Karpas-422 (cell line): ENCODE results near the gene CALCB. TPM values are rescaled to one million over a fixed set of nuclear protein-coding genes. Genes with fewer than 3 reads are reported as not detected.
"Not testable (repeated sequence)": the region's sequence is repeated elsewhere in the genome, so short reads cannot be mapped to it uniquely, and the experiment has no call there.

Experiments used
- DNase-seq: peaks from one replicate; pipeline ENCODE4 v3.0.0-alpha.2; 2015
- H2AFZ ChIP-seq: fragments of 200-600 bp; sonication (generic); 2 replicates; pipeline ENCODE4 v1.6.1; 2014; ENCODE audit warnings: antibody characterized with exemption, low read length, mixed read lengths
- H3K27ac ChIP-seq: fragments of 200-600 bp; sonication (generic); 2 replicates; pipeline ENCODE4 v1.5.1; 2014; ENCODE audit warnings: mild to moderate bottlenecking, low read length, moderate library complexity
- H3K27me3 ChIP-seq: fragments of 200-600 bp; sonication (generic); 2 replicates; pipeline ENCODE4 v1.6.1; 2014; ENCODE audit warnings: low read length, mixed read lengths
- H3K36me3 ChIP-seq: fragments of 200-600 bp; sonication (generic); 2 replicates; pipeline ENCODE4 v1.6.1; 2014; ENCODE audit warnings: low read length, mixed read lengths; ENCODE audit not compliant: insufficient read depth
- H3K4me1 ChIP-seq: fragments of 200-600 bp; sonication (generic); 2 replicates; pipeline ENCODE4 v1.6.1; 2014; ENCODE audit warnings: mild to moderate bottlenecking, low read length, mixed read lengths
- H3K4me2 ChIP-seq: fragments of 200-600 bp; sonication (generic); 2 replicates; pipeline ENCODE4 v1.6.1; 2014; ENCODE audit warnings: low read length, low read depth, mild to moderate bottlenecking; ENCODE audit not compliant: poor library complexity, severe bottlenecking
- H3K4me3 ChIP-seq: fragments of 200-600 bp; sonication (generic); 2 replicates; pipeline ENCODE4 v1.5.1; 2014; ENCODE audit warnings: mild to moderate bottlenecking, antibody characterized with exemption, low read length, mixed read lengths
- H3K79me2 ChIP-seq: fragments of 200-600 bp; sonication (generic); 2 replicates; pipeline ENCODE4 v1.6.1; 2014; ENCODE audit warnings: mild to moderate bottlenecking, low read length, mixed read lengths
- H3K9ac ChIP-seq: fragments of 200-600 bp; sonication (generic); 2 replicates; pipeline ENCODE4 v1.6.0; 2014; ENCODE audit warnings: low read length
- H3K9me2 ChIP-seq: fragments of 200-600 bp; sonication (generic), shearing (Covaris generic); replicated peaks from 2 replicates; pipeline ENCODE4 v1.6.0; 2014; ENCODE audit warnings: mild to moderate bottlenecking, low read length, moderate library complexity; ENCODE audit not compliant: insufficient read depth
- H3K9me3 ChIP-seq: fragments of 300-700, 200-600 bp; sonication (generic); 2 replicates; pipeline ENCODE4 v1.6.1; 2014; ENCODE audit warnings: low read length, mixed read lengths
- H4K20me1 ChIP-seq: fragments of 200-600 bp; sonication (generic); 2 replicates; pipeline ENCODE4 v1.6.1; 2014; ENCODE audit warnings: mild to moderate bottlenecking, antibody characterized with exemption, low read length, low read depth; ENCODE audit not compliant: insufficient read depth
- total RNA-seq: library from RNA; depleted of rRNA; stranded (reverse); fragments of >200 nt; shearing (Covaris generic); gene quantifications from 2 replicates; pipeline ENCODE4 v1.2.3, GENCODE V29; 2014; ENCODE audit warnings: low replicate concordance

The CALCB gene
- total RNA-seq, 1 experiment from 2014 or later = 0.30 TPM

GRCh38 chr11:15045209-15045608 is 28.2 kb upstream of the CALCB start:
- no peak overlapping the region for H3K4me3 ChIP-seq
- no peak overlapping the region for H2AFZ ChIP-seq
- H3K9me2 ChIP-seq = no peaks in the 10 kb centered on the region
- no peak overlapping the region for H3K27ac ChIP-seq
- H3K36me3 ChIP-seq = no peaks in the 10 kb centered on the region
- no peaks in the 10 kb centered on the region for H3K79me2 ChIP-seq
- H3K9me3 ChIP-seq = no peaks in the 10 kb centered on the region
- no peak overlapping the region for H3K9ac ChIP-seq
- DNase-seq = no peak
- H3K27me3 ChIP-seq = no peaks in the 10 kb centered on the region
- no peak overlapping the region for H3K4me2 ChIP-seq
- H4K20me1 ChIP-seq = no peaks in the 10 kb centered on the region
- no peaks in the 10 kb centered on the region for H3K4me1 ChIP-seq

GRCh38 chr11:15045891-15046290 is 27.5 kb upstream of the CALCB start:
- H3K9me3 ChIP-seq = no peaks in the 10 kb centered on the region
- H3K4me1 ChIP-seq = no peaks in the 10 kb centered on the region
- H2AFZ ChIP-seq = no peak overlapping the region
- no peak overlapping the region for H3K27ac ChIP-seq
- no peaks in the 10 kb centered on the region for H4K20me1 ChIP-seq
- H3K79me2 ChIP-seq = no peaks in the 10 kb centered on the region
- H3K27me3 ChIP-seq = no peaks in the 10 kb centered on the region
- no peak overlapping the region for H3K4me2 ChIP-seq
- H3K36me3 ChIP-seq = no peaks in the 10 kb centered on the region
- no peak overlapping the region for H3K9ac ChIP-seq
- H3K4me3 ChIP-seq = no peak overlapping the region
- H3K9me2 ChIP-seq = no peaks in the 10 kb centered on the region
- DNase-seq = no peak

GRCh38 chr11:15046673-15047072 is 26.7 kb upstream of the CALCB start:
- H3K9me3 ChIP-seq, H3K9ac ChIP-seq, H3K36me3 ChIP-seq, H3K79me2 ChIP-seq, H3K27me3 ChIP-seq, H3K4me1 ChIP-seq, H3K4me2 ChIP-seq, DNase-seq, H4K20me1 ChIP-seq, H3K27ac ChIP-seq, H2AFZ ChIP-seq, H3K4me3 ChIP-seq, H3K9me2 ChIP-seq: not testable (repeated sequence)

GRCh38 chr11:15048616-15049015 is 24.8 kb upstream of the CALCB start:
- no peak for DNase-seq
- Histone ChIP-seq H3K36me3 (no peaks in the 10 kb centered on the region), H3K9me2 (no peaks in the 10 kb centered on the region)

GRCh38 chr11:15053191-15053685 is 20.2 kb upstream of the CALCB start:
- Histone ChIP-seq H3K79me2 (no peaks in the 10 kb centered on the region), H3K4me3 (no peak overlapping the region), H2AFZ (no peak overlapping the region), H3K36me3 (no peaks in the 10 kb centered on the region), H3K27ac (no peak overlapping the region), H4K20me1 (no peaks in the 10 kb centered on the region), H3K9me2 (no peaks in the 10 kb centered on the region), H3K4me1 (no peaks in the 10 kb centered on the region), H3K9me3 (no peaks in the 10 kb centered on the region), H3K4me2 (no peak overlapping the region), H3K27me3 (no peaks in the 10 kb centered on the region), H3K9ac (no peak overlapping the region)
- DNase-seq = no peak

More at GRCh38 chr11:15048616-15049015, 24.8 kb upstream of the CALCB start:
- Histone ChIP-seq H3K9ac (no peak overlapping the region), H3K4me2 (no peak overlapping the region), H4K20me1 (no peaks in the 10 kb centered on the region), H2AFZ (no peak overlapping the region), H3K4me3 (no peak overlapping the region), H3K4me1 (no peaks in the 10 kb centered on the region), H3K27ac (no peak overlapping the region), H3K9me3 (no peaks in the 10 kb centered on the region), H3K27me3 (no peaks in the 10 kb centered on the region), H3K79me2 (no peaks in the 10 kb centered on the region)

- Histone ChIP-seq H3K4me1 (no peaks in the 10 kb centered on the region), H3K4me2 (no peak overlapping the region), H3K36me3 (no peaks in the 10 kb centered on the region), H3K27me3 (no peaks in the 10 kb centered on the region), H3K79me2 (no peaks in the 10 kb centered on the region), H3K9me2 (no peaks in the 10 kb centered on the region), H3K4me3 (no peak overlapping the region), H3K9me3 (no peaks in the 10 kb centered on the region), H3K27ac (no peak overlapping the region), H3K9ac (no peak overlapping the region), H2AFZ (no peak overlapping the region), H4K20me1 (no peaks in the 10 kb centered on the region)
- DNase-seq = no peak
Observed at GRCh38 chr11:15055620-15056356, 17.6 kb upstream of the CALCB start.

GRCh38 chr11:15057329-15057728 is 16.1 kb upstream of the CALCB start:
- DNase-seq = no peak
- Histone ChIP-seq H4K20me1 (no peaks in the 10 kb centered on the region), H3K4me1 (no peaks in the 10 kb centered on the region), H3K79me2 (no peaks in the 10 kb centered on the region), H3K4me2 (no peak overlapping the region), H3K27ac (no peak overlapping the region), H3K27me3 (no peaks in the 10 kb centered on the region), H3K9me3 (no peaks in the 10 kb centered on the region), H3K9me2 (no peaks in the 10 kb centered on the region), H3K9ac (no peak overlapping the region), H2AFZ (no peak overlapping the region), H3K36me3 (no peaks in the 10 kb centered on the region), H3K4me3 (no peak overlapping the region)

- Histone ChIP-seq H3K9ac (no peak overlapping the region), H3K9me3 (no peaks in the 10 kb centered on the region), H2AFZ (no peak overlapping the region)
Observed at GRCh38 chr11:15059132-15059915, 14.1 kb upstream of the CALCB start.

More at GRCh38 chr11:15059132-15059915, 14.1 kb upstream of the CALCB start:
- no peaks in the 10 kb centered on the region for H3K4me1 ChIP-seq
- no peaks in the 10 kb centered on the region for H3K79me2 ChIP-seq
- H3K36me3 ChIP-seq = no peaks in the 10 kb centered on the region
- no peak for DNase-seq
- no peaks in the 10 kb centered on the region for H3K9me2 ChIP-seq
- no peak overlapping the region for H3K4me2 ChIP-seq
- no peaks in the 10 kb centered on the region for H4K20me1 ChIP-seq
- no peak overlapping the region for H3K4me3 ChIP-seq
- no peak overlapping the region for H3K27ac ChIP-seq
- H3K27me3 ChIP-seq = no peaks in the 10 kb centered on the region
